Body of pancreas (tissue), 4 donors: Measurements from ENCODE around the gene PGLYRP1.

Source experiments
- CTCF ChIP-seq, 7 experiments: fragments of 450-650 bp in 4 of 7; fragments of 200-600 bp in 3 of 7; sonication (generic) in 3 of 7; IDR thresholded peaks; one replicate each; pipeline ENCODE4 v1.5.1; 2016 to 2019; ENCODE audit warnings: antibody characterized with exemption in 7 of 7
- POLR2A ChIP-seq, 3 donors: fragments of 450-650 bp; IDR thresholded peaks; one replicate each; pipeline ENCODE4 v1.6.1; 2016; ENCODE audit warnings: antibody characterized with exemption in 3 of 3, mild to moderate bottlenecking in 2 of 3

GRCh38 chr19:46031781-46032596, 9.1 kb upstream of the PGLYRP1 start:
- no peak for TF ChIP-seq CTCF (IDR thresholded peaks at IDR 0.05)
- no peak for TF ChIP-seq POLR2A (IDR thresholded peaks at IDR 0.05)
